Mammary epithelial cell (primary cell): Measurements from ENCODE around the gene SAP30.

ENCODE experiments used
- CTCF ChIP-seq, 2 donors: IDR thresholded peaks in 1 of 2; conservative IDR thresholded peaks in 1 of 2; 2 replicates each; pipeline ENCODE4 v1.5.1; 2011 to 2012; ENCODE audit warnings: inconsistent platforms in 2 of 2, low read length in 2 of 2, mild to moderate bottlenecking in 2 of 2, control low read depth in 1 of 2, low read depth in 1 of 2; ENCODE audit not compliant: insufficient read depth in 1 of 2; ENCODE audit errors: extremely low read depth in 1 of 2
- EZH2 ChIP-seq: IDR thresholded peaks from 2 replicates; pipeline ENCODE4 v1.6.1; 2012; ENCODE audit warnings: low read length, inconsistent platforms, borderline replicate concordance

GRCh38 chr4:173418639-173419038, 47.9 kb downstream of the SAP30 start:
- TF ChIP-seq EZH2, result no peak
- TF ChIP-seq CTCF (conservative IDR thresholded peaks at IDR 0.05 in 1 of 2, IDR thresholded peaks at IDR 0.05 in 1 of 2; ENCODE audit: extremely low read depth in 1 of 2, insufficient read depth in 1 of 2, low read depth in 1 of 2, low read length in 2 of 2), result no peak
